Measurements from ENCODE around the gene GPATCH8. TPM values are rescaled to one million over a fixed set of nuclear protein-coding genes. Genes with fewer than 3 reads are reported as not detected.
"Not testable (repeated sequence)": the region's sequence is repeated elsewhere in the genome, so short reads cannot be mapped to it uniquely, and the experiment has no call there.

GPATCH8 gene
- total RNA-seq, 1 donor from 2014 or later: 40.7 TPM

DNA sequence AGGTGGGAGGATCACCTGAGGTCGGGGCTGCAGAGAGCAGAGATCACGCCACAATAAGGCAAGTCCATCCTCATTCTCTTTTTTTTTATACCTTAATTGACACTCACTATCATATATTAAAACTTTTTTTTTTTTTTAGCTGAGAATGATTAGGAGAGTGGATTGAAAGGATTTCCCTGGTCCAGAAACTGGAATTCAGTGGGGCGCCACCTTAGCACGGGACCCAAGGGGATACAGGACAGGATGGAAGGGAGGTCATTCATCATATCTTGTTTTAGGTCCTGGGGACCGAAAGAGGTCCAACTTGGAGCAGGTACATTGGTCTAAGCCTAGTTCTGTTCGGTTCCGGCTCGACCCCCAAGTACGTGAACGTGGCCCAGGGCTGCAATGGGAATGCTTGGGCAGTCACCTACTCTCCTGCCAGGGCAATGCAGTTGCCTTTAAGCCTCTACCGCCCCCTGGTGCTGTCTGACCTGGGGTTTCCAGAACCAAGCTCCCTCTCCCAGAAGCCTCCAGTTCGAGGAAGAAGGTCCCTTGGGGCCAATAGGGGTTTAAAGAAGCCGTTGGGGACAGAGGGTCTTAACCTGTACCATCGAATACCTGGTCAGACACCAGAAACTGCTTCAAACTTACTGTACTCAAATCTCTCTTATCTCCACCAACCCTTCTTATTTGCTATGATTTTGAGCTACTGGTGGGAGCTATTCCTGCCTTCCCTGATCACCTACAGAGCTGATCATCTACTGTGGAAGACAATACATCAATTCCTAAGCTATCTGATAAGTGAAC is 19.9 kb upstream of the GPATCH8 start:
- intact Hi-C loops (cut with DNase I): no loop called here
- H3K27me3 ChIP-seq: peaks cover 17% of the 10 kb centered on the region
- ATAC-seq (peak; percentile 96), DNase-seq (peak; percentile 85)
- no peaks in the 10 kb centered on the region for H3K4me1 ChIP-seq
- no peaks in the 10 kb centered on the region for H3K9me3 ChIP-seq
- TF ChIP-seq, protein P1, sequence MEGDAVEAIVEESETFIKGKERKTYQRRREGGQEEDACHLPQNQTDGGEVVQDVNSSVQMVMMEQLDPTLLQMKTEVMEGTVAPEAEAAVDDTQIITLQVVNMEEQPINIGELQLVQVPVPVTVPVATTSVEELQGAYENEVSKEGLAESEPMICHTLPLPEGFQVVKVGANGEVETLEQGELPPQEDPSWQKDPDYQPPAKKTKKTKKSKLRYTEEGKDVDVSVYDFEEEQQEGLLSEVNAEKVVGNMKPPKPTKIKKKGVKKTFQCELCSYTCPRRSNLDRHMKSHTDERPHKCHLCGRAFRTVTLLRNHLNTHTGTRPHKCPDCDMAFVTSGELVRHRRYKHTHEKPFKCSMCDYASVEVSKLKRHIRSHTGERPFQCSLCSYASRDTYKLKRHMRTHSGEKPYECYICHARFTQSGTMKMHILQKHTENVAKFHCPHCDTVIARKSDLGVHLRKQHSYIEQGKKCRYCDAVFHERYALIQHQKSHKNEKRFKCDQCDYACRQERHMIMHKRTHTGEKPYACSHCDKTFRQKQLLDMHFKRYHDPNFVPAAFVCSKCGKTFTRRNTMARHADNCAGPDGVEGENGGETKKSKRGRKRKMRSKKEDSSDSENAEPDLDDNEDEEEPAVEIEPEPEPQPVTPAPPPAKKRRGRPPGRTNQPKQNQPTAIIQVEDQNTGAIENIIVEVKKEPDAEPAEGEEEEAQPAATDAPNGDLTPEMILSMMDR (IDR thresholded peaks at IDR 0.05): peak; percentile 53
- H3K36me3 ChIP-seq: no peaks in the 10 kb centered on the region
- no peak overlapping the region for H3K4me3 ChIP-seq
- H3K27ac ChIP-seq: no peak overlapping the region

DNA sequence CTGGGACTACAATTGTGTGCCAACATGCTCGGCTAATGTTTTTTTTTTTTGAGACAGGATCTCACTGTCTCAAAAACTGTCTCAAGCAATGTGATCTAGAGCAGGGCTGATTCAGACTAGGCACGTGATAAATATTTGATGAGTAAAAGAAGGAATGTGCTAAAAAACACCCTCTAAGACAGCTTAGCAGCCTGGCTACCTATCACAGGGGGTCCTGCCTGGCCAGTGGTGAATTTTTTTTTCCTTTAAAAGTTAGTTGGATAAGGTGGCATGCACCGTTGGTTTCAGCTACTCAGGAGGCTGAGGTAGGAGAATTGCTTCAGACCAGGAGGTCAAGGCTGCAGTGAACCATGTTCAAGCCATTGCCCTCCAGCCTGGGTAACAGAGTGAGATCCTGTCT is 14.8 kb upstream of the GPATCH8 start:
- TF ChIP-seq, protein P1 (IDR thresholded peaks at IDR 0.05): no peak
- Histone ChIP-seq H3K9me3 (no peaks in the 10 kb centered on the region), H3K27ac (no peak overlapping the region), H3K4me1 (no peaks in the 10 kb centered on the region), H3K4me3 (no peak overlapping the region), H3K36me3 (no peaks in the 10 kb centered on the region), H3K27me3 (peaks cover 5% of the 10 kb centered on the region)
- ATAC-seq (no peak), DNase-seq (no peak)
- intact Hi-C loops (cut with DNase I): no loop called here

DNA sequence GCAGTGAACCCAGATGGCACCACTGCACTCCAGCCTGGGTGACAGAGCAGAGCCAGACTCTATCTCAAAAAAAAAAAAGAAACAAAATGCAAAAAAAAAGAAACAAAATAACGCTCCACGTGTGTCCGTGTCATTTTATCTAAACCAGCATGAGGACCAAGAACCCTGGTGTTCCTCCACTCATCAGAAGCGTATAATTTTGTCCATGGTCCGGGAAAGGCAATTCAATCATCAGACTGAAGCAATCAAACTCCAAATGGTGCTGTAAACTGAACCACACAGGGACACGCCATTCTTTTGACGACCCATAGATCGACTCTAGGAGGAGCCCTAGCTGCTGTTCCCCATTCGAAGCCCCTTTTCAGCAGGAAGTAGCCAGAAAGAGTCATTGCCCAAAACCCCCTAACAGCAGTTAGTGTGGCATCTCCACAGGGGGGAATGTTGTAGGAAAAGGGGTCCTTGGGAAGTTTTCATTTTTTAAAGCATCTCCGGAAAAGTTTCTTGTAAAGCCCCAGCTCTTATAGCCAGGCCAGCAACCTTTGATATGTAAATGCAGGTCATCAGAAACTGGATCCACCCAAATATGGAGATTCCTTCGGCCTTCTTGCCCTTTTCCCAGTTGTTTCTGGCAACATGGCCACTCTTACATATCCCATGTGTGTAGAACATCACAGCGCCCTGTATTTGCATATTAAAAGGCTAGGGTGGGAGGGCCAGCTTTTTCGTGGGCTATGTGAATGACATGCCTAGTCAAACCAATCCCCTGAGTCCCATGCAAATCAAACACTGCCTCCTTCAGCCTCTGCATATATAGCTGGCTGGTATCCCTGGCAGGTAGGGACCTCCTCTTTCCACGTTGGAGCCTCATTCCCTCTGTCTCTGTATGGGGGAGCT is 8.3 kb upstream of the GPATCH8 start:
- DNase-seq; H3K27ac ChIP-seq; H3K27me3 ChIP-seq; H3K4me1 ChIP-seq; intact Hi-C loops (cut with DNase I); H3K4me3 ChIP-seq; ATAC-seq; H3K36me3 ChIP-seq; H3K9me3 ChIP-seq: not testable (repeated sequence)

DNA sequence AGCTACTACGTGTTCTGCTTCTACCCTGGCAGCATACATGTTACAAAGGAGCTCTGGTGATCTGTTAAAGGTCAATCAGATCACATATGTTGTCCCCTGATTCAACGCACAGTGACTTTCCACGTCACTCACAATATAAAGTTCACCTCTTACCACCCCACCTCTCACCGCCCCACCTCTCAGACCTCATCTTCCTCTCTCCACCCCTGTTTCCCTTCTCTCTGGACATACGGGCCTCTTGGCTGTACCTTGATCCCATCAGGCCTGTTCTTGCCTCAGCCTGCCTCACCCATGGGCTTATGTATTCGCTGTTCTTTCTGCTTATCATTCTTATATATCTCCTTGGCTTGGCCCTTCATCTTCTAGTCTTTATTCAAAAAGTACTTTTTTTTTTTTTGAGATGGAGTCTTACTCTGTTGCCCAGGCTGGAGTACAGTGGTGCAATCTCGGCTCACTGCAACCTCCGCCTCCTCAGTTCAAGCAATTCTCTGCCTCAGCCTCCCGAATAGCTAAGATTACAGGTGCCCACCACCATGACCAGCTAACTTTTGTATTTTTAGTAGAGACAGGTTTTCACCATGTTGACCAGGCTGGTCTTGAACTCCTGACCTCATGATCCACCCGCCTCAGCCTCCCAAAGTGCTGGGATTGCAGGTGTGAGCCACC is 3.9 kb upstream of the GPATCH8 start:
- not testable (repeated sequence) for DNase-seq

DNA sequence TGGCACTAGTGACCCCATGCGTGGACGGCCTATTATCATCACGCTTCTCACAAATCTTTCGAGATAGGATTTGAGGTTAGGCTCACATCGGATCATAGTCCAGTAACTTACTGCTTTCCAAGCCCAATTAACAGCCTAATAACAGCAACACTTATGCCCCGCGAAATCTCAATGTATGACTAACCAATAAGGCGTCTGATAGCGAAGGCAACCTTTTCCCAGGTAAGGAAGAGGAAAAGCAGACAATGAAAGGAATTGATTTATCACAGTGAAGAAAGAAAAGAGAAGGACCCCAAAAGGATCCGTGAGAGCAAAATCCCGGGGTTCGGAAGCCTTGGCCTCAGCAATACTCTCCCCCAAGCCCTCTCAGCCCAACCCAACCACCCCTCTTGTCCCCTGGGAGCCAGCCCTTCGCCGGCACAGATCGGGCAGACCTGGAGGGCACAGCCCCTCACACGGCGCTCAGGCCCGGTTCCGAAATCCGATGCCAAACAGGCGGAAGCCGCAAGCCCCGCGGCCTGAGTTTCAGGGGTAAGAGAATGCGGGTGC is 534 bp downstream of the GPATCH8 start:
- intact Hi-C loops (cut with DNase I): no loop called here
- H3K9me3 ChIP-seq: no peaks in the 10 kb centered on the region
- no peaks in the 10 kb centered on the region for H3K36me3 ChIP-seq
- TF ChIP-seq, protein P1 (IDR thresholded peaks at IDR 0.05): no peak
- ATAC-seq (peak; percentile 26), DNase-seq (peak; percentile 75)
- H3K27me3 ChIP-seq: no peaks in the 10 kb centered on the region
- H3K4me3 ChIP-seq: peak overlapping the region; percentile 98
- peaks cover 47% of the 10 kb centered on the region for H3K4me1 ChIP-seq
- peak overlapping the region; percentile 94 for H3K27ac ChIP-seq

More for the DNA sequence above, 3.9 kb upstream of the GPATCH8 start:
- H3K27ac ChIP-seq; ATAC-seq; H3K4me1 ChIP-seq; H3K9me3 ChIP-seq; H3K36me3 ChIP-seq; intact Hi-C loops (cut with DNase I); H3K27me3 ChIP-seq; H3K4me3 ChIP-seq: not testable (repeated sequence)

DNA sequence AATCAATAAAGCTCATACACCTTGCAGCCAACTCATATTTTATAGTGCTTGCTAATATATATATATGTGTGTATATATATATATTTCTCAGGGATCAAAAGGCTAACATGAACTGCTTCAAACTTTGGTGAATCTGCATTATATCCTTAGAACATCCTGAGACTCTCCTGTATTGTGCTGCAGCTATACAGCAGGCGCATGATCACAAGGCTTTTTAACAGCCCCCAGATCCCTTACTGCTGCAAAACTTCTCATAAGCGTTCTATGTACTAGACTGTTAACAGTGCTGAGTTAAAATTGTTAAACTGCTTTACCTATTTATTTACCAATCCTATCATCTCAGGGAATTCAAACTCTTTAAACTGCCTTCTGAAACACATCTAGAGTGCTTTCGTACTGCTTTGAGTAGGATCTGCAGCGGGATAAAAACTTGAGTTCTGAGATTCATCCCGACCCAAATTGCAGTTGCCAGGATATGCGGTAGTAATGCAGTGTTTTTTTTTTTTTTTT is 1.3 kb downstream of the GPATCH8 start:
- Histone ChIP-seq H3K36me3 (no peaks in the 10 kb centered on the region), H3K4me3 (peak overlapping the region; percentile 98), H3K27ac (peak overlapping the region; percentile 94), H3K4me1 (peaks cover 47% of the 10 kb centered on the region), H3K27me3 (no peaks in the 10 kb centered on the region), H3K9me3 (no peaks in the 10 kb centered on the region)
- intact Hi-C loops (cut with DNase I): no loop called here
- TF ChIP-seq, protein P1 (IDR thresholded peaks at IDR 0.05): no peak
- ATAC-seq (no peak), DNase-seq (no peak)

Measured in upper lobe of right lung (tissue), 1 donor.